HuH-7 (cell line): Measurements from ENCODE around the gene ALG8.
"Not testable (repeated sequence)": the region's sequence is repeated elsewhere in the genome, so short reads cannot be mapped to it uniquely, and the experiment has no call there.

Source experiments
- DNase-seq: peaks from one replicate; pipeline ENCODE4 v3.0.0; 2011; ENCODE audit warnings: low spot score

Gene ALG8

GRCh38 chr11:78100261-78100660 is 39.2 kb downstream of the ALG8 start:
- no peak for DNase-seq

DNA sequence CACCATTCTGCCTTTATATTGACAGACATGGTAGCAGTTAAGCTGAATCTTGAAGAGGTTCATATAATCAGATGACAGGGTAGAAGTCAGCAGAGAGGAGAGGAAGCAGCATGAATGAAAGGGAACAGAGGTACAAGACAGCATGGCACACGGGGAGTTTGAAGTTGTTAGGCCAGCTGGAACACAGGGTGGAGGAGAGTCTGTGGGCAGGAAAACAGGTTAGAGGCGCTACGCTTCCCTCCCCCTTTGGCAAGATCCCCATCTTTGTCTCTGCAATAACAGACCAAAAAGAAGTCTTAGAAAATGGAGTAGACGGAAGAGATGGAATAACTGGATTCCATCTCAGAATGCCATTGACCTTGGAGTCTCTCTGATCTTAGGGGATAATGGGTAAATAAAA is 39.8 kb downstream of the ALG8 start:
- no peak for DNase-seq

DNA sequence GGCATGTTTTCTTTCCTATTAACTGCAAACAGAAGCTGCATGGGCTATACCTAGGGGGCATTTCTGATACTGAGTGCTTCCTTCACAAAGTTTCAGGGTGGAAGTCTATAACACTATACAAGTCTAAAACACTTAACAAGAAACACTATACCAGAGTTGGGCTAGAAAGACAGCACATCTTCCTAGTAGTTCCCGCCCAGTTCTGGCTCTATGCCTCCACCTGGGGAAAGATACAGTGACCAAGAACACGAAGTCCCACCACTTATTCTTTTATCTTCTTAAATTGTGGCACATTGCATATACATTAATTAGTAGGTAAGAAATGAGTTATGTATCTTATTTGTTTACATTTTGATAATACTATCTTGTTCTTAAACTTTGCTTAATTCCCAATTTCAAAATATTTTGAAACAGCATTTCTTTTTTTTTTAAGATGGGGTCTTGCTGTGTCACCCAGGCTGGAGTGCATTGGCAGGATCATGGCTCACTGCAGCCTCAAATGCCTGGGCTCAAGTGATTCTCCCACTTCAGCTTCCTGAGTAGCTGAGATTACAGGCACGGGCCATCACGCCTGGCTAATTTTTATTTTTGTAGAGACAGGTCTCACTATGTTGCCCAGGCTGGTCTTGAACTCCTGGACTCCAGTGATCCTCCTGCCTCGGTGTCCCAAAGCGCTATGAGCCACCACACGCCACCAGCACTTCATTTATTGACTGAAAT is 41.6 kb downstream of the ALG8 start:
- DNase-seq: no peak

DNA sequence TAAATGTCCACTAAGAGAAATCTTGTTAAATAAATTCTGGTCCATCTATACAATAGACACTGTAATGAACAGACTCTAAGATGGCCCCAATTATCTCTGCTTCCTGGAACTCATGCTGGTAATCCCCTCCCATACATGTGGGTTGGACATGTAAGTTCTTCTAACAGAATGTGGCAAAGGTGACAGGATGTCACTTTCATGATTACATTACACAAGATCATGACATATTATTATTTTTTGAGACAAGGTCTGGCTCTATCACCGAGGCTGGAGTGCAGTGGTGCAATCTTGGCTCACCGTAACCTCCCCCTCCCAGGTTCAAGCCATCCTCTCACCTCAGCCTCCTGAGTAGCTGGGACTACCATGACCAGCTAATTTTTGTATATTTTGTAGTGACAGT is 45.2 kb downstream of the ALG8 start:
- DNase-seq: no peak

GRCh38 chr11:78086521-78087074 is 52.8 kb downstream of the ALG8 start:
- DNase-seq: not testable (repeated sequence)

- DNase-seq: no peak
Measured at GRCh38 chr11:78085972-78086371, 53.5 kb downstream of the ALG8 start.

DNA sequence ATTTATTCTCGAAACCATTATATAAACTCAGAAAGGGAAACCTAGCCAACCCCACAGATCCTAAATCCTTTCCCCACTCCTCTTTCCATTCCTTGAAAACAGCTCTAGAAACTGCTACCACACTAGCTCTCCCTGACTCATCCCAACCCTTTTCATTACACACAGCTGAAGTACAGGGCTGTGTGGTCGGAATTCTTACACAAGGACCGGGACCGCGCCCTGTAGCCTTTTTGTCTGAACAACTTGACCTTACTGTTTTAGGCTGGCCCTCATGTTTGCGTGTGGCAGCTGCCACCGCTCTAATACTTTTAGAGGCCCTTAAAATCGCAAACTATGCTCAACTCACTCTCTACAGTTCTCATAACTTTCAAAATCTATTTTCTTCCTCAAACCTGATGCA is 54.9 kb downstream of the ALG8 start:
- DNase-seq: not testable (repeated sequence)

DNA sequence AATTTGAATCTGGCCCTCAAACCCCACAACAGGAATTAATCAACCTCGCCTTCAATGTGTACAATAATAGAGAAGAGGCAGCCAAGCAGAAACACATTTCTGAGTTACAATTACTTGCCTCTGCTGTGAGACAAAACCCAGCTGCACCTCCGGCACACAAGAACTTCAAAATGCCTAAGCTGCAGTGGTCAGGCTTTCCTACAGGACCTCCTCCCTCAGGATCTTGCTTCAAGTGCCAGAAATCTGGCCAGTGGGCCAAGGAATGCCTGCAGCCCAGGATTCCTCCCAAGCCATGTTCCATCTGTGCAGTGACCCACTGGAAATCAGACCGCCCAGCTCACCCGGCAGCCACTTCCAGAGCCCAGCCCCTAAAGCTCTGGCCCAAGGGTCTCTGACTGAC is 56.4 kb downstream of the ALG8 start:
- DNase-seq: no peak

- DNase-seq: no peak
Measured at GRCh38 chr11:78082146-78082545, 57.3 kb downstream of the ALG8 start.

GRCh38 chr11:78081583-78081982 is 57.8 kb downstream of the ALG8 start:
- no peak for DNase-seq

- DNase-seq: no peak
Measured at GRCh38 chr11:78080818-78081495, 58.5 kb downstream of the ALG8 start.

DNA sequence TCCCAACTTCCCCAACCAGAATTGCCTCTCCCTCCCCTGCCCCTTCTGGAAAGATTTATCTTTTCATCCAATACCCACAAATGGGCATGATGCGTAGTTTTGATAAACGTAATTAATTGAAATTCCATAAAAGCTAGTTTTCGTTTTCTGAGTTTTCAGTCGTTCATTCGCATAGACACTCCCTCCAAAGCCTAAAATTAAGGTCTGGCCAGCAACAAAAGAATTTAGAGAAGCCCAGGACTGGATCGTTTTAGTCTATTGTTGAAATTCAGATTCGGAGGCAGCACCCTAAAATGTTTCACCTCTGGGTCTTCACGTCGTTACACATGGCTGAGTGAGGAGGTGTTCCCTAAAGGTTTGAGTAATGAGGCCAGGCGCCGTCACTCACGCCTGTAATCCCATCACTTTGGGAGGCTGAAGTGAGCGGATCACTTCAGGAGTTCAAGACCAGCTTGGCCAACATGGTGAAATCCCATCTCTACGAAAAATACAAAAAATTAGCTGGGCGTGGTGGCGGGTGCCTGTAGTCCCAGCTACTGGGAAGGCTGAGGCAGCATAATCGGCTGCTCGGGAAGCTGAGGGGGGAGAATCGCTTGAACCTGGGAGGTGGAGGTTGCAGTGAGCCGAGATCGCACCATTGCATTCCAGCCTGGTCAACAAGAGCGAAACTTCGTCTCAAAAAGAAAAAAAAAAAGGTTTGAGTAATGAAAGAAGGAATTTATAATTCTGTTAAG is 59.2 kb downstream of the ALG8 start:
- no peak for DNase-seq

DNA sequence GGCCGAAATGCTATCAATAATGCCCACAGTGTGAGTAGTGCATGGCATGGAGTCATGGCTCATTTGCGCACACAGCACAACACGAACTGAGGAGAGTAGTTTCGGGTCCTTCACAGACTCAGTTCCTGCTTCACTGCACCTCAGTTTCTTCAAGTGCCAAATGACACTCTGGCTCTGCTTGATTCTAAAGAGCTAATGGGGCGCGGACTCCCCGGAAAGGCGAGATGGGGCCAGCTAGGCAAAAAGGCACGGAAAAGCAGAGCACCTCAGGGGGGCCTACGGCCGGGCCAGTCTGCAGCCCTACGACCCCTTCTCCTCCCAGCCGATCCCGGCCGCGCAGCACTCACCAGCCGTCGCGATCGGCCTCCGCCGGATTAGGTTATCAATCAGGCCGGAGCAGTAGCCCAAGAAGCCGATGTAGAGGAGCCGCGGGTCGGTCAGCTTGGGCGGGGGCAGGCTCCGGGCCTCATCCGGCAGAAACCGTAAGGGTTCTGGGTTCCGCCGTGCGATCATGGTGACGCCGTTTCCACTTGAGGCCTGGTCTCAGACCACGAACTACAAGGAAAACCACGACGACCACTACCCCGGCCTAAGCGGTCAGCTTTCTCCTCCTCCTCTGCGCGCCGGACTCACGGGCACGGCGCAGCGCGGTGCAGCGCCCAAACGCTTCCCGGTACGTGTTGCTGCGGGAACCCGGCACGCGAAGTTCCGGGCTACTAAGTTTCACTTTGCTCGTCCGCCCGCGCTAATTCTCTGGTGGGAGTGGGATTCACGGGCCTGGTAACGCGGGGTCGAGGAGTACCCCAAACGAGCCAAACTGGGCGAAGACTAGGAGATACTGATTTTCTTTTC is 60.0 kb downstream of the ALG8 start, which contains the start of gene NDUFC2:
TSS of gene NDUFC2 (minus strand) at position 631 of the 852 bp plus-strand sequence. CDS start at position 513, 118 bp downstream.
- peak; percentile 62 for DNase-seq

DNA sequence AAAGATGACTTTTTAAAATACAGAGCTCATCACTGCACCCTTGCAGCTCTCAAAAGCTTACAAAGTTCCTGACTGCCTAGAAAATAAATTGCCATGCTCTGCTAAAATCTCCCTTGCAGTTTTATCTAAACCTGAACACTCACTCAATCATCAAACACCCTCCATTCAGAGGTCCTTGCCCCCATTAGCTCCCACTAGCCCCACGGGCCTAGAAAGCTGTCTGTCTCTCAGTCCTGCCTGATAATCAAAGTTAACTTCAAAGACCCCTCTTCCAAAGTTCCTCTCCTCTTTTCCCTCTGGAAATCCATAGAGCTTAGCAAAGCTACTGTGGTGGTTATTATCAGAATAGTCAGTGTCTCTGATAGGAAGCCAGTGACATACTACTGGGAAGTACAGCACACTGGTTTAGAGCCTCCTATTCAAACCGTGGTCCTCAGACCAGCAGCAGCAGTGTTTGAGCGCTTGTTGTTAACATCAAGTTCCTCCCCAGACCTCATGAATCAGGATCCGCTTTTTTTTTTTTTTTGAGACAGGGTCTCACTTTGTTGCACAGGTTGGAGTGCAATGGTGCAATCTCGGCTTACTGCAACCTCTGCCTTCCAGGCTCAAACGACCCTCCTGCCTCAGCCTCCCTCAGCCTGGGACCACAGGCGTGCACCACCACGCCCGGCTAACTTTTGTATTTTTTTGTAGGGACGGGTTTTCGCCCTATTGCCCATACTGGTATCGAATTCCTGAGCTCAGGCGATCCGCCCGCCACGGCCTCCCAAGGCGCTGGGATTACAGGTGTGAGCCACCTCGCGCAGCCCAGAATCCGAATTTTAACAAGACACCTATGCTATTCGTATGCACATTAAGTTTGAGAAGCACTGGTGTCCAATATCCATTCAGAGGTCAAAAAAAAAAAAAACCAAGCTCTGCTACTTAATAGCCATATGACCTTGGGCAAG is 60.9 kb downstream of the ALG8 start:
- no peak for DNase-seq

DNA sequence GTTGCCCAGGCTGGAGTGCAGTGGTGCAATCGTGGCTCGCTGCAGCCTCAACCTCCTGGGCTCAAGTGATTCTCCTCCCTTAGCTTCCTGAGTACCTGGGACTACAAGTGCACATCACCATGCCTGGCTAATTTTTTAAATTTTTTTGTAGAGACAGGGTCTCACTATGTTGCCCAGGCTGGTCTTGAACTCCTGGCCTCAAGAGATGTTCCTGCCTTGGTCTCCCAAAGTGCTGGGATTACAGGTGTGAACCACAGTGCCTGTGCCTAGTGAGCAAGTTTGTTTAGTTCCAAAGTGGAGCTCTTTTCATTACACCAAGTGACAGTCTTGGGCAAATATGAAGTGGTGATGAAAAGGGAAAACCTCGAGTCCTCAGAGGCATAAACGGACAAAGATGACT is 61.8 kb downstream of the ALG8 start:
- DNase-seq: not testable (repeated sequence)

- no peak for DNase-seq
Measured at GRCh38 chr11:78076733-78077403, 62.6 kb downstream of the ALG8 start.

DNA sequence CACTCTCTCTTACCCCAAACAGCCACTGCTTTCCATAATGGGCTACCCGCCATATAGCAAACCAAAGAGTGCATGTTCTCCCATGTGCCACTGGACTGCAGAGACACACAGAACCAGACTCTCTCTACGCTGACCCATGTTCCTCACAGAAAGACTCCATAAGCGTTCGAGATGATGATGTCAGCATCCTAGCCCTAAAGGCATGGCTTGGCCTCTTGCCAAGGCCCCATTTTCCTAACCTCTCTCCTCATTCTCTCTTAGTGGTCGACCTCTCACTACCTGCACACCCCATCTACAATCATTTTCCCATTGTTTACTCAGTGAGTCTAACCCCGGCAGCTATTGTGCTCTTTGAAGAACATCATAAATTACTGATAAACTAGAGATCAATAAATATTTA is 64.7 kb downstream of the ALG8 start:
- no peak for DNase-seq

DNA sequence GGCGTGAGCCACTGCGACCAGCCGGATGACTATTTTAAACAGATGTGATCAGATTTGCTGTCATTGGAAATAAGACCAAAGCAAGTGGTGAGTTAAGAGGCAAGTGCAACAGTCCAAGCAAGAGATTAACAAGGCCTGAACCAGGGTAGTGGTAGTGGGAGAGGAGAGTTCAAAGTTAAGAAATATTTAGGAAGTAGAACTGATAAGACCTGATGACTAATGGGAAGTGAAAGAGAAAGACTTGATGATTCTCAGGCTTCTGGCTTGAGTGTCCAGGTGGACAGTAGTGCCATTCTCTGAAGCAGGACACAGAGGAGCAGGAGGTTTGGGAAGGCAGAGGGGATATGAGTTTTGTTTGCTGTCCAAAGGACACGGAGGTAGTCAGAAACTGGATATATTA is 67.0 kb downstream of the ALG8 start:
- no peak for DNase-seq

DNA sequence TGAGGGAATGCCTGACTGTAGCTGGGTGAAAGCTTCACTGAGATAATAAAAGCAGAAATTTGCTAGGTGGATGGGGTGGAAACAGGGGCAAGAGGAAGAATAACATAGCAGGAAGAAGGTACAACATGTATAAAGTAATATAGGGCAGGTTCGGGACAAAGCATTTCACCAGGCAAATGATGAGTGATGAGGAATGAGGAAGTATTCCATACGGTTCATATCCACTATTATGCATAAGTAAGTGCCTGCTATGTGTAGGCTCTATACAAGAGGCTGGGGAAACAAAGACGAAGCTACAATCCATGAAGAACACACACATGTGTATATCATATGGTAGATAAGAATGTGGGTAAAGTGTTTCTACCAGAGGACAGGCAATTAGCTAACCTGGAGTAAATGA is 67.7 kb downstream of the ALG8 start:
- no peak for DNase-seq

GRCh38 chr11:78070621-78071020 is 68.8 kb downstream of the ALG8 start:
- DNase-seq: no peak
